ENCODE data around the gene USP3.
"Not testable (repeated sequence)": the region's sequence is repeated elsewhere in the genome, so short reads cannot be mapped to it uniquely, and the experiment has no call there.

Gene USP3

GRCh38 chr15:63597038-63597790, 92.8 kb downstream of the USP3 start, which contains the start of gene FBXL22:
FBXL22 (plus strand) TSS chr15:63597387; CDS start chr15:63597393, 6 bp downstream.
- DNase-seq = no peak

GRCh38 chr15:63597821-63598220, 93.4 kb downstream of the USP3 start:
- no peak for DNase-seq

GRCh38 chr15:63598473-63599400, 94.3 kb downstream of the USP3 start:
- DNase-seq = peak; percentile 45

GRCh38 chr15:63599401-63600000, 95.1 kb downstream of the USP3 start:
- peak; percentile 67 for DNase-seq

GRCh38 chr15:63600001-63600615, 95.7 kb downstream of the USP3 start:
- DNase-seq = peak; percentile 54

GRCh38 chr15:63600616-63601025, 96.2 kb downstream of the USP3 start:
- peak; percentile 91 for DNase-seq

- peak; percentile 42 for DNase-seq
These were observed 96.8 kb downstream of the USP3 start for GRCh38 chr15:63601026-63601703.

GRCh38 chr15:63601704-63602185, 97.4 kb downstream of the USP3 start:
- DNase-seq = peak; percentile 8

- DNase-seq = no peak
These were observed 98.2 kb downstream of the USP3 start for GRCh38 chr15:63602595-63602994.

GRCh38 chr15:63603516-63603915, 99.1 kb downstream of the USP3 start:
- no peak for DNase-seq

GRCh38 chr15:63604281-63604680, 99.9 kb downstream of the USP3 start:
- DNase-seq = no peak

- DNase-seq = no peak
These were observed 100.6 kb downstream of the USP3 start for GRCh38 chr15:63605036-63605435.

GRCh38 chr15:63605816-63606215, 101.4 kb downstream of the USP3 start:
- DNase-seq = no peak

- no peak for DNase-seq
These were observed 101.9 kb downstream of the USP3 start for GRCh38 chr15:63606308-63606707.

GRCh38 chr15:63608989-63609388, 104.6 kb downstream of the USP3 start:
- no peak for DNase-seq

GRCh38 chr15:63609448-63609847, 105.1 kb downstream of the USP3 start:
- DNase-seq = no peak

- peak; percentile 89 for DNase-seq
These were observed 105.9 kb downstream of the USP3 start for GRCh38 chr15:63610209-63610841.

- DNase-seq = peak; percentile 25
These were observed 106.8 kb downstream of the USP3 start for GRCh38 chr15:63611177-63611576.

GRCh38 chr15:63612300-63612699, 107.9 kb downstream of the USP3 start:
- no peak for DNase-seq

- DNase-seq = no peak
These were observed 111.5 kb downstream of the USP3 start for GRCh38 chr15:63615935-63616334.

- not testable (repeated sequence) for DNase-seq
These were observed 112.8 kb downstream of the USP3 start for GRCh38 chr15:63617147-63617546.

- not testable (repeated sequence) for DNase-seq
These were observed 113.2 kb downstream of the USP3 start for GRCh38 chr15:63617627-63618026.

All from hematopoietic multipotent progenitor cell treated with erythropoietin and hydrocortisone succinate and interleukin-3 and kit ligand, for 8 days (in vitro differentiated cells).